ENCODE data around the gene PLD5. TPM values are rescaled to one million over a fixed set of nuclear protein-coding genes. Genes with fewer than 3 reads are reported as not detected.

The PLD5 gene
- total and polyA plus RNA-seq, 11 donors, result 0.05 to 0.96 (median 0.21) TPM; not detected in 2

DNA sequence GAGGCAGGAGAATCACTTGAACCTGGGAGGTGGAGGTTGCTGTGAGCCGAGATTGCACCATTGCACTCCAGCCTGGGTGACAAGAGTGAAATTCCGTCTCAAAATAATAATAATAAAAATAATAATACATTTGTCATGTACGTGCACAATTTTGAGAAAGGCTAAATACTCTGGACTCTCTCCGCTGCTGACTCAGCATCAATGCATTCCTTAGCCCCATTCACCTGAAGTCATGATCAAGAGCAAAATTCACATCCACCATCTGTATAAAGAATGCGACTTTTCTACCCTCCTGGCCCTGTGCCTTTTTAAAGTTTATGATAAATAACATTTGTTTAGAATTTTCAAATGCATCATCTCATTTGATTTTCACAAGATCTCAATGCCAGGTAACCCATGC lies 490.1 kb downstream of the PLD5 start:
- H3K9me3 ChIP-seq, result no peaks in the 10 kb centered on the region
- peaks cover 0 to 3% (median 0%) of the 10 kb centered on the region in 9 donors for H3K27me3 ChIP-seq
- no peak overlapping the region for H3K4me3 ChIP-seq
- DNase-seq (no peak), ATAC-seq (no peak)
- H3K27ac ChIP-seq, result no peak overlapping the region
- intact Hi-C loops (cut with DNase I), result no loop called here
- no peaks in the 10 kb centered on the region for H3K4me1 ChIP-seq
- WGBS, 4 donors, result 87 to 93% (median 89%) methylated on average over 5 of the region's 5 CpGs
- TF ChIP-seq POLR2A (IDR thresholded peaks at IDR 0.05), result no peak
- TF ChIP-seq, protein P1, sequence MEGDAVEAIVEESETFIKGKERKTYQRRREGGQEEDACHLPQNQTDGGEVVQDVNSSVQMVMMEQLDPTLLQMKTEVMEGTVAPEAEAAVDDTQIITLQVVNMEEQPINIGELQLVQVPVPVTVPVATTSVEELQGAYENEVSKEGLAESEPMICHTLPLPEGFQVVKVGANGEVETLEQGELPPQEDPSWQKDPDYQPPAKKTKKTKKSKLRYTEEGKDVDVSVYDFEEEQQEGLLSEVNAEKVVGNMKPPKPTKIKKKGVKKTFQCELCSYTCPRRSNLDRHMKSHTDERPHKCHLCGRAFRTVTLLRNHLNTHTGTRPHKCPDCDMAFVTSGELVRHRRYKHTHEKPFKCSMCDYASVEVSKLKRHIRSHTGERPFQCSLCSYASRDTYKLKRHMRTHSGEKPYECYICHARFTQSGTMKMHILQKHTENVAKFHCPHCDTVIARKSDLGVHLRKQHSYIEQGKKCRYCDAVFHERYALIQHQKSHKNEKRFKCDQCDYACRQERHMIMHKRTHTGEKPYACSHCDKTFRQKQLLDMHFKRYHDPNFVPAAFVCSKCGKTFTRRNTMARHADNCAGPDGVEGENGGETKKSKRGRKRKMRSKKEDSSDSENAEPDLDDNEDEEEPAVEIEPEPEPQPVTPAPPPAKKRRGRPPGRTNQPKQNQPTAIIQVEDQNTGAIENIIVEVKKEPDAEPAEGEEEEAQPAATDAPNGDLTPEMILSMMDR (IDR thresholded peaks at IDR 0.05), result no peak
- H3K36me3 ChIP-seq, result no peaks in the 10 kb centered on the region

DNA sequence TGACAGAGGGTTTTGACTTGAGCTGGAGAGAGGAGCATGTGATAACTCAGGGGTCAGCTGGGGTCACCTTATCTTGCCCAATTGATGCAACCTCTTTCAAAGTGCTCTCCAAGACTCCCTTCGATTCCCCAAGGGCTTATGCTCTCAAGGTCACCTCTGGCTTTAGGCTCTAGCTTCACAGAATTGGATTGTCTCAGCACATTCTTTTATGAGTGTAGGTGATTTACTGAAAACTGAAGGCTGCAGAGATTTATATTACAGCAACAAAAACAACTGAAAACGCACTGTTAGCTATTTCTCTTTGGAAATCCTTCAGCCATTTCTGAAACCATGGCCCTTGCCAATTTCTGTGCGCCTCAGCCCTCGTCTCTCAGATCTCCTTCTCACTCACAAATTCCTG lies 491.1 kb downstream of the PLD5 start:
- Histone ChIP-seq H3K27me3 (peaks cover 0 to 2% (median 0%) of the 10 kb centered on the region in 9 donors), H3K4me3 (no peak overlapping the region), H3K4me1 (no peaks in the 10 kb centered on the region), H3K9me3 (no peaks in the 10 kb centered on the region), H3K27ac (no peak overlapping the region), H3K36me3 (no peaks in the 10 kb centered on the region)
- DNase-seq (no peak), ATAC-seq (no peak)
- WGBS, 4 donors, result 43 to 51% (median 48%) methylated on average over 4 of the region's 4 CpGs
- TF ChIP-seq POLR2A (IDR thresholded peaks at IDR 0.05), result no peak
- TF ChIP-seq, protein P1 (IDR thresholded peaks at IDR 0.05), result no peak
- intact Hi-C loops (cut with DNase I), result no loop called here
